Measurements from ENCODE around the gene EXOC2.
A peak's percentile ranks its signal among the peaks of the same experiment; 100 is the strongest.

The EXOC2 gene

GRCh38 chr6:494394-494793, 198.5 kb downstream of the EXOC2 start:
- no peak for DNase-seq

- DNase-seq: no peak
Observed at GRCh38 chr6:493840-494239, 199.1 kb downstream of the EXOC2 start.

GRCh38 chr6:492816-493414, 200.0 kb downstream of the EXOC2 start:
- DNase-seq: no peak

GRCh38 chr6:492178-492577, 200.8 kb downstream of the EXOC2 start:
- DNase-seq: no peak

- peak in 1 of 5 donors; percentile 64 for DNase-seq
Observed at GRCh38 chr6:491233-491632, 201.7 kb downstream of the EXOC2 start.

- DNase-seq: peak in 1 of 5 donors; percentile 60
Observed at GRCh38 chr6:490251-491037, 202.5 kb downstream of the EXOC2 start.

GRCh38 chr6:489762-490161, 203.2 kb downstream of the EXOC2 start:
- DNase-seq: no peak

- DNase-seq: no peak
Observed at GRCh38 chr6:489001-489400, 203.9 kb downstream of the EXOC2 start.

- DNase-seq: no peak
Observed at GRCh38 chr6:487956-488355, 205.0 kb downstream of the EXOC2 start.

- no peak for DNase-seq
Observed at GRCh38 chr6:485655-486170, 207.2 kb downstream of the EXOC2 start.

GRCh38 chr6:484746-485145, 208.2 kb downstream of the EXOC2 start:
- no peak for DNase-seq

- DNase-seq: peak in 1 of 5 donors; percentile 78
Observed at GRCh38 chr6:484086-484745, 208.7 kb downstream of the EXOC2 start.

GRCh38 chr6:475314-475713, 217.6 kb downstream of the EXOC2 start:
- no peak for DNase-seq

- peak in 4 of 5 donors; percentile 39 to 85 (median 45) for DNase-seq
Observed at GRCh38 chr6:474453-475185, 218.3 kb downstream of the EXOC2 start.

GRCh38 chr6:473768-474452, 219.0 kb downstream of the EXOC2 start:
- DNase-seq: no peak

- no peak for DNase-seq
Observed at GRCh38 chr6:473356-473755, 219.6 kb downstream of the EXOC2 start.

GRCh38 chr6:470901-471448, 222.0 kb downstream of the EXOC2 start:
- no peak for DNase-seq

GRCh38 chr6:470051-470900, 222.7 kb downstream of the EXOC2 start:
- no peak for DNase-seq

GRCh38 chr6:467671-468082, 225.3 kb downstream of the EXOC2 start:
- DNase-seq: peak in 1 of 5 donors; percentile 67

- DNase-seq: no peak
Observed at GRCh38 chr6:467111-467510, 225.8 kb downstream of the EXOC2 start.

GRCh38 chr6:466564-466963, 226.4 kb downstream of the EXOC2 start:
- DNase-seq: no peak
